SK-N-SH treated with all-trans-retinoic acid at 6 μM for 48 hours (cell line): Measurements from ENCODE around the gene DGKZ.

Experiments
- ARNTL ChIP-seq: fragments of 450-650 bp; formaldehyde crosslinking; IDR thresholded peaks from 2 replicates; pipeline ENCODE4 v1.5.0; 2020; ENCODE audit warnings: low read depth, mild to moderate bottlenecking, moderate library complexity, borderline replicate concordance
- CSDC2 ChIP-seq: fragments of 250-450 bp; sonication (Bioruptor Pico); IDR thresholded peaks from 2 replicates; pipeline ENCODE4 v1.5.0; 2020; ENCODE audit warnings: mild to moderate bottlenecking, moderate library complexity
- GLIS3 ChIP-seq: fragments of 250-450 bp; sonication (Bioruptor Pico); IDR thresholded peaks from 2 replicates; pipeline ENCODE4 v1.5.0; 2020; ENCODE audit warnings: mild to moderate bottlenecking, moderate library complexity
- PPARA ChIP-seq: fragments of 250-450 bp; sonication (Bioruptor Pico); IDR thresholded peaks from 2 replicates; pipeline ENCODE4 v1.5.0; 2020; ENCODE audit warnings: mild to moderate bottlenecking, borderline replicate concordance
- RARB ChIP-seq: fragments of 250-450 bp; sonication (Bioruptor Pico); IDR thresholded peaks from 2 replicates; pipeline ENCODE4 v1.8.0; 2021; ENCODE audit warnings: mild to moderate bottlenecking, moderate library complexity
- TCF4 ChIP-seq: fragments of 250-450 bp; sonication (Bioruptor Pico); IDR thresholded peaks from 2 replicates; pipeline ENCODE4 v1.8.0; 2021; ENCODE audit warnings: mild to moderate bottlenecking, moderate library complexity, borderline replicate concordance
- ZC3H10 ChIP-seq: fragments of 250-450 bp; sonication (Bioruptor Pico); IDR thresholded peaks from 2 replicates; pipeline ENCODE4 v1.5.1; 2021; ENCODE audit warnings: mild to moderate bottlenecking, moderate library complexity
- ZFP3 ChIP-seq: fragments of 250-450 bp; sonication (Bioruptor Pico); IDR thresholded peaks from 2 replicates; pipeline ENCODE4 v1.5.0; 2020; ENCODE audit warnings: mild to moderate bottlenecking, moderate library complexity
- ZFP30 ChIP-seq: fragments of 450-650 bp; formaldehyde crosslinking; IDR thresholded peaks from 2 replicates; pipeline ENCODE4 v1.5.0; 2022; ENCODE audit warnings: mild to moderate bottlenecking, moderate library complexity
- ZNF70 ChIP-seq: fragments of 450-650 bp; formaldehyde crosslinking; IDR thresholded peaks from 2 replicates; pipeline ENCODE4 v1.5.0; 2020; ENCODE audit warnings: mild to moderate bottlenecking, moderate library complexity
- TF ChIP-seq, protein P1 (sequence below): fragments of 250-450 bp; sonication (Bioruptor Pico); IDR thresholded peaks from 2 replicates; pipeline ENCODE4 v1.8.0; 2020; ENCODE audit warnings: mild to moderate bottlenecking, moderate library complexity, borderline replicate concordance
- TF ChIP-seq, protein P2 (sequence below): fragments of 250-450 bp; sonication (Bioruptor Pico); IDR thresholded peaks from 2 replicates; pipeline ENCODE4 v1.5.0; 2020; ENCODE audit warnings: mild to moderate bottlenecking, moderate library complexity

DNA sequence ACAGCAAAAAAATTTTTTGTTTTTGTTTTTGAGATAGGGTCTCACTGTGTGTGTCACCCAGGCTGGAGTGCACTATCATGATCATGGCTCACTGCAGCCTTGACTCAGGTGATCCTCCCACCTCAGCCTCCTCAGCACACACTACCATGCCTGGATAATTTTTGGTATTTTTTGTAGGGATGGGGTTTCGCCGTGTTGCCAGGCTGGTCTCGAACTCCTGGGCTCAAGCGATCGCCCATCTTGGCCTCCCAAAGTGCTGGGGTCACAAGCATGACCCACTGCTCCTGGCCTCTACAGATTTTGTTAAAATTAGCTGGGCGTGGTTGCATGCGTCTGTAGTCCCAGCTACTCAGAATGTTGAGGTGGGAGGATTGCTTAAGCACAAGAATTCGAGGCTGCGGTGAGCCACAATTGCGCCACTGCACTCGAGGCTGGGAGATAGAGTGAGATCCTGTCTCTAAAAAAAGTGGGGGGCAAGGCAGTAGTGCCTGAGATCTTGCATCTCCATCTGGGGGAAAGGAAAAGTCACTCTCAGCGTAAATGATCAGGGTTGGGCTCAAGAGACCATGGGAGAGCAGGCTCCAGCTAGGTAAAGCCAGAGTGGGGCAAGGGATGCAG, 10.6 kb upstream of the DGKZ start:
- TF ChIP-seq, protein P1, sequence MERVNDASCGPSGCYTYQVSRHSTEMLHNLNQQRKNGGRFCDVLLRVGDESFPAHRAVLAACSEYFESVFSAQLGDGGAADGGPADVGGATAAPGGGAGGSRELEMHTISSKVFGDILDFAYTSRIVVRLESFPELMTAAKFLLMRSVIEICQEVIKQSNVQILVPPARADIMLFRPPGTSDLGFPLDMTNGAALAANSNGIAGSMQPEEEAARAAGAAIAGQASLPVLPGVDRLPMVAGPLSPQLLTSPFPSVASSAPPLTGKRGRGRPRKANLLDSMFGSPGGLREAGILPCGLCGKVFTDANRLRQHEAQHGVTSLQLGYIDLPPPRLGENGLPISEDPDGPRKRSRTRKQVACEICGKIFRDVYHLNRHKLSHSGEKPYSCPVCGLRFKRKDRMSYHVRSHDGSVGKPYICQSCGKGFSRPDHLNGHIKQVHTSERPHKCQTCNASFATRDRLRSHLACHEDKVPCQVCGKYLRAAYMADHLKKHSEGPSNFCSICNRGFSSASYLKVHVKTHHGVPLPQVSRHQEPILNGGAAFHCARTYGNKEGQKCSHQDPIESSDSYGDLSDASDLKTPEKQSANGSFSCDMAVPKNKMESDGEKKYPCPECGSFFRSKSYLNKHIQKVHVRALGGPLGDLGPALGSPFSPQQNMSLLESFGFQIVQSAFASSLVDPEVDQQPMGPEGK (CRISPR knock-in tag), result no peak
- TF ChIP-seq ZC3H10 (no peak), TCF4 (CRISPR knock-in tag) (no peak), CSDC2 (no peak), PPARA (CRISPR knock-in tag) (no peak), GLIS3 (no peak), ZFP3 (CRISPR knock-in tag) (no peak), ZNF70 (no peak), ARNTL (no peak), ZFP30 (no peak), RARB (CRISPR knock-in tag) (no peak)
- TF ChIP-seq, protein P2, sequence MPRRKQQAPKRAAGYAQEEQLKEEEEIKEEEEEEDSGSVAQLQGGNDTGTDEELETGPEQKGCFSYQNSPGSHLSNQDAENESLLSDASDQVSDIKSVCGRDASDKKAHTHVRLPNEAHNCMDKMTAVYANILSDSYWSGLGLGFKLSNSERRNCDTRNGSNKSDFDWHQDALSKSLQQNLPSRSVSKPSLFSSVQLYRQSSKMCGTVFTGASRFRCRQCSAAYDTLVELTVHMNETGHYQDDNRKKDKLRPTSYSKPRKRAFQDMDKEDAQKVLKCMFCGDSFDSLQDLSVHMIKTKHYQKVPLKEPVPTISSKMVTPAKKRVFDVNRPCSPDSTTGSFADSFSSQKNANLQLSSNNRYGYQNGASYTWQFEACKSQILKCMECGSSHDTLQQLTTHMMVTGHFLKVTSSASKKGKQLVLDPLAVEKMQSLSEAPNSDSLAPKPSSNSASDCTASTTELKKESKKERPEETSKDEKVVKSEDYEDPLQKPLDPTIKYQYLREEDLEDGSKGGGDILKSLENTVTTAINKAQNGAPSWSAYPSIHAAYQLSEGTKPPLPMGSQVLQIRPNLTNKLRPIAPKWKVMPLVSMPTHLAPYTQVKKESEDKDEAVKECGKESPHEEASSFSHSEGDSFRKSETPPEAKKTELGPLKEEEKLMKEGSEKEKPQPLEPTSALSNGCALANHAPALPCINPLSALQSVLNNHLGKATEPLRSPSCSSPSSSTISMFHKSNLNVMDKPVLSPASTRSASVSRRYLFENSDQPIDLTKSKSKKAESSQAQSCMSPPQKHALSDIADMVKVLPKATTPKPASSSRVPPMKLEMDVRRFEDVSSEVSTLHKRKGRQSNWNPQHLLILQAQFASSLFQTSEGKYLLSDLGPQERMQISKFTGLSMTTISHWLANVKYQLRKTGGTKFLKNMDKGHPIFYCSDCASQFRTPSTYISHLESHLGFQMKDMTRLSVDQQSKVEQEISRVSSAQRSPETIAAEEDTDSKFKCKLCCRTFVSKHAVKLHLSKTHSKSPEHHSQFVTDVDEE (CRISPR knock-in tag), result no peak
